GM21390 (cell line): ENCODE results near the gene SCAMP2.

Experiments
- ATAC-seq: cut with Tn5 transposase; IDR thresholded peaks from one replicate; pipeline ENCODE4 v1.9.1; 2021; ENCODE audit not compliant: unreplicated experiment

The SCAMP2 gene

GRCh38 chr15:74799255-74799855, 73.8 kb downstream of the SCAMP2 start:
- ATAC-seq: no peak

GRCh38 chr15:74798388-74799254, 74.5 kb downstream of the SCAMP2 start:
- no peak for ATAC-seq

GRCh38 chr15:74795966-74796625, 77.1 kb downstream of the SCAMP2 start:
- ATAC-seq: no peak

DNA sequence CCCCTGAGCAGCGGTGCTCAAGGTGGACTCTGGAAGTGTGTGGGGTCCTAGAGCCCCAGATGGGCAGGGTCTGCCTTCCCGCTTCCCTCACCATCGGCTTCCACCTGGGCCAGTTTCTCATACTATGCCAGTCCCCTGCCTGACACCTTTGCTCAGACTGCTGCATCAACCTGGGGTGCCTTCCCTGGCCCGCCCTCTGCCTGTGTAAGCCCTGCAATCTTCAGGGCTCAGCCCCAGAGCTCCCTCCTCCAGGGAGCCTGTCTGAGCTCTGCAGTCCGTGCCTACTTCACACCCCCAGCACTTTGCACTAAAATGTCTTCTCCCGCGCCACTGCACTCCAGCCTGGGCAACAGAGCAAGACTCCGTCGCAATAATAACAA, 78.2 kb downstream of the SCAMP2 start:
- no peak for ATAC-seq

DNA sequence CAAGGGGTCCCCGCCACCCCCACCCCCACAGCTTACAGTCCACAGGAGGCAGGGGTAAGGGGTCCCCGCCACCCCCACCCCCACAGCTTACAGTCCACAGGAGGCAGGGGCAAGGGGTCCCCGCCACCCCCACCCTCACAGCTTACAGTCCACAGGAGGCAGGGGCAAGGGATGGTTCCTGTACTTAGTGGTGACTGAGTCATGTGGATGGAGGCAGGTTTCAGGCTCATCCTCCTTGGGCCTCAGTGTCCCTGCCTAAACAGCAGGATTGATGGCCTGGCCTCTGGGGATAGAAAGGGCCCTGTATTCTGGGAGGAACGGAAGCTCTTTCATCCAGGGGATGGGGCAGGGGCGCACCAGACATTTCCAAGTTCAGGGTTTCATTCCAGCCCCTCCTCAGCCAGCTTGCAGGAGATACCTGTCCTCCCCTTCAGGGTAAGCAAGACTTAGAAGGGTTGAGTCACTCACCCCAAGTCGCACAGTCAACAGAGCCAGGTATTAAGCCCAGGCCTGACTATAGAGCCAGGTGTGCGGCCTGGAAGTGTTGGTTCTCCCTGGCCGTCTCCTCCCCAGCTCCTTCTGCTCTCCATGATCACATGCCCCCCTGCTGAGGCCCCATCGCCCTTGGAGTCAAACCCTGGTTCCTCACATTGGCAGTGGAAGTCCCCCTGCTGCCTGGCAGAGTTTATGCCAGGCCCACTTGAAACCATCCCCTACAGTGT, 78.8 kb downstream of the SCAMP2 start:
- no peak for ATAC-seq
